ENCODE data around the gene IGFLR1.

The IGFLR1 gene

GRCh38 chr19:35755550-35756376, 13.5 kb upstream of the IGFLR1 start:
- no peak for DNase-seq

- DNase-seq, result no peak
Measured at GRCh38 chr19:35755131-35755549, 12.9 kb upstream of the IGFLR1 start.

- no peak for DNase-seq
Measured at GRCh38 chr19:35754370-35755130, 12.3 kb upstream of the IGFLR1 start.

- no peak for DNase-seq
Measured at GRCh38 chr19:35753634-35754369, 11.6 kb upstream of the IGFLR1 start.

GRCh38 chr19:35752746-35753350, 10.6 kb upstream of the IGFLR1 start:
- no peak for DNase-seq

GRCh38 chr19:35751839-35752745, 9.8 kb upstream of the IGFLR1 start:
- no peak for DNase-seq

GRCh38 chr19:35750167-35750566, 7.9 kb upstream of the IGFLR1 start:
- DNase-seq, result no peak

GRCh38 chr19:35748106-35749020, 6.1 kb upstream of the IGFLR1 start, which contains the start of gene LIN37:
Gene LIN37, plus strand, starts transcription at chr19:35748576. Its CDS starts 149 bp downstream, at chr19:35748725.
- peak; percentile 98 to 99 for DNase-seq

GRCh38 chr19:35746531-35746930, 4.3 kb upstream of the IGFLR1 start:
- DNase-seq, result no peak

- no peak for DNase-seq
Measured at GRCh38 chr19:35746087-35746462, 3.8 kb upstream of the IGFLR1 start.

- peak; percentile 98 to 99 for DNase-seq
Measured at GRCh38 chr19:35745328-35746086, 3.3 kb upstream of the IGFLR1 start, which contains the start of the genes PSENEN and U2AF1L4. Gene PSENEN, plus strand, starts transcription at chr19:35745651. Its CDS starts 280 bp downstream, at chr19:35745931. Gene U2AF1L4, minus strand, starts transcription at chr19:35745418. Its CDS starts 27 bp downstream, at chr19:35745391.

GRCh38 chr19:35744430-35745327, 2.4 kb upstream of the IGFLR1 start:
- DNase-seq, result peak; percentile 93 to 96

GRCh38 chr19:35743640-35744429, 1.6 kb upstream of the IGFLR1 start:
- DNase-seq, result no peak

- no peak for DNase-seq
Measured at GRCh38 chr19:35741203-35741515, 1.1 kb downstream of the IGFLR1 start.

GRCh38 chr19:35740423-35741202, 1.6 kb downstream of the IGFLR1 start:
- DNase-seq, result peak; percentile 96 to 97

- DNase-seq, result no peak
Measured at GRCh38 chr19:35740108-35740422, 2.2 kb downstream of the IGFLR1 start.
